ENCODE data around the gene BHLHE41. TPM values are rescaled to one million over a fixed set of nuclear protein-coding genes. Genes with fewer than 3 reads are reported as not detected.

BHLHE41 gene
- total RNA-seq, 1 experiment from 2014 or later, result 81.0 TPM

DNA sequence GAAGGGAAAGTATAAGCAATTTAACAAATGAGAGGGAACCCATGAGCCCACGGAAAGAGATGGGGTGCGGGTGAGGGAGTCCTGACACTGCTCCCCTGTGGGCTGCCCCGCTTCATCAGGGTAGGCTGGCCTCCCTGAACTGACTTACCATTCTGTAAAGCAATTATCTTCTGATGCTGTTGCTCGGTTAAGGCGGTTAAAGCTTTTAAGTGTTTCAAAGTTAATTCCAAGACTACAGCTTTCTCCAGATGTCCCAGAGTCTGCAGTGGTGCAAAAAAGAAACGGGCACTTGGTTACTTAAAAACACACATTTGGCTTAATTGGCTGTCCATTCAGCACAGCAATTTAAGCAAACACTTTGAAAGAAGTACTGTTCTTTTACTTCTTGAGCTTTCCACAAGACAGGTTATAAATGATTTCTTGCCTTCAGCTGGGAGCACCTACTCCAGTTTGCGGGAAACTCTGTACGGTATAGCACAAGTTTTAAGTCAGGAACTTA lies 1.3 kb downstream of the BHLHE41 start:
- Histone ChIP-seq H3K9me3 (ENCODE audit: low read length) (no peaks in the 10 kb centered on the region), H3K4me3 (ENCODE audit: low read length) (peak overlapping the region; percentile 77), H3F3A (ENCODE audit: low read length, unreplicated experiment) (peaks cover 9% of the 10 kb centered on the region), H3K9me2 (replicated peaks; ENCODE audit: low read length) (no peaks in the 10 kb centered on the region), H3K79me2 (ENCODE audit: low read length) (peaks cover 77% of the 10 kb centered on the region), H4K20me1 (ENCODE audit: low read length) (no peaks in the 10 kb centered on the region), H2AFZ (ENCODE audit: low read length) (peak overlapping the region; percentile 43), H3K9ac (ENCODE audit: low read length) (peak overlapping the region; percentile 90), H3K27ac (ENCODE audit: low read length) (peak overlapping the region; percentile 89), H3K4me2 (ENCODE audit: low read length) (peak overlapping the region; percentile 82), H3K4me1 (ENCODE audit: insufficient read depth, low read length) (peaks cover 47% of the 10 kb centered on the region), H3K27me3 (ENCODE audit: low read length) (no peaks in the 10 kb centered on the region), H3K36me3 (ENCODE audit: low read depth, low read length) (peaks cover 29% of the 10 kb centered on the region)
- intact Hi-C loops (cut with micrococcal nuclease), result loop anchor here (1.0 to 5.0 kb wide), 2 partner anchors 294 to 578 kb away; no protein-coding TSS in a partner anchor
- BruUV-seq (replicated peaks), result TSS peak; percentile 8
- TF ChIP-seq EZH2phosphoT487 (IDR thresholded peaks at IDR 0.05; ENCODE audit: borderline replicate concordance, low read length), result no peak
- TF ChIP-seq, protein P1, sequence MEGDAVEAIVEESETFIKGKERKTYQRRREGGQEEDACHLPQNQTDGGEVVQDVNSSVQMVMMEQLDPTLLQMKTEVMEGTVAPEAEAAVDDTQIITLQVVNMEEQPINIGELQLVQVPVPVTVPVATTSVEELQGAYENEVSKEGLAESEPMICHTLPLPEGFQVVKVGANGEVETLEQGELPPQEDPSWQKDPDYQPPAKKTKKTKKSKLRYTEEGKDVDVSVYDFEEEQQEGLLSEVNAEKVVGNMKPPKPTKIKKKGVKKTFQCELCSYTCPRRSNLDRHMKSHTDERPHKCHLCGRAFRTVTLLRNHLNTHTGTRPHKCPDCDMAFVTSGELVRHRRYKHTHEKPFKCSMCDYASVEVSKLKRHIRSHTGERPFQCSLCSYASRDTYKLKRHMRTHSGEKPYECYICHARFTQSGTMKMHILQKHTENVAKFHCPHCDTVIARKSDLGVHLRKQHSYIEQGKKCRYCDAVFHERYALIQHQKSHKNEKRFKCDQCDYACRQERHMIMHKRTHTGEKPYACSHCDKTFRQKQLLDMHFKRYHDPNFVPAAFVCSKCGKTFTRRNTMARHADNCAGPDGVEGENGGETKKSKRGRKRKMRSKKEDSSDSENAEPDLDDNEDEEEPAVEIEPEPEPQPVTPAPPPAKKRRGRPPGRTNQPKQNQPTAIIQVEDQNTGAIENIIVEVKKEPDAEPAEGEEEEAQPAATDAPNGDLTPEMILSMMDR (conservative IDR thresholded peaks at IDR 0.05; ENCODE audit: low read depth, low read length), result peak; percentile 7; the same call in 1 of the 2 replicates
- ChIA-PET CTCF (interaction anchor here (0.8 to 1.5 kb wide), 5 partner anchors 30 to 175 kb away, joined by 3 to 6 read pairs (median 5); no protein-coding TSS in a partner anchor), POLR2A (ENCODE audit: unreplicated experiment) (interaction anchor here (0.6 to 2.4 kb wide), 3 partner anchors 23 to 151 kb away, joined by 11 to 17 read pairs (median 16); no protein-coding TSS in a partner anchor)
- DNase-seq (peak; percentile 44), ATAC-seq (no peak)

DNA sequence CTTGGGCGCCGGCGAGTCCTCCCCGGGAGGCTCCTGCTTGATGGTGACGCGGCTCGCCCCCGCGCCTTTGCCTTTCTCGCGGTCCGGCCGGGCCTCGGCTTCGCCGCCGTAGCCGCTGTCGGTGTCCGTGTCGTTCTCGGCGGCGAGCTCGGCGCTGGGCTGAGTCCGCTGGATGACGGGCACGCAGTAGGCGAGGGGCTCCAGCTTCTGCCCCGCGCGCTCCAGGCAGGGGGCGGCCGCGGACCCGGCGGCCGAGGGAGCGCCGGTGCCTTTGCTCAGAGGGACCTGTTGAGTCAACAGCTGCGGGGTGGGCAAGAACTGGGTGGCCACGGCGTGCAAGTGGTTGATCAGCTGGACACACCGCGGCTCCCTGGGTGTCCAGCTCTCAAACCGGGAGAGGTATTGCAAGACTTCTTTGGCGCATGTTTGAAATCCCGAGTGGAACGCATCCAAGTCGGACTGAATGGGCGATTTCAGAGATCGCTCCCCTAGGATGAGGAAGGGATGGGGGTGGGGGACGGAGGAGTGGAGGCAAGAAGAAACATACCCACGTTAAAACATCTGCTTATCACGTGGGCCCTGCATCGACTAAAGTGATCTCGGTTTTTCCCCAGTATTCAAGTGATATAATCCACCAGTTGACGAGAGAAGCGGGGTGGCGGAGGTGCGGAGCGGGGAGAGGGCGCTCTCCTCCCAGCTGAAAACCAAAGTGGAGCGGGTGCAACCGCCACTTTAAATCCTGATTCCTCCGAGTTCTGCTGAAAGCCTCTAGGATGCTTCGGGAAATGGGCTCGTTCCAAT lies 2.0 kb downstream of the BHLHE41 start:
- no TSS peak for BruUV-seq (replicated peaks)
- POLR2A ChIA-PET (ENCODE audit: unreplicated experiment), result interaction anchor here (0.6 to 0.7 kb wide), 2 partner anchors 24 to 151 kb away, joined by 11 to 16 read pairs; no protein-coding TSS in a partner anchor
- H3K27ac ChIP-seq (ENCODE audit: low read length), result peak overlapping the region; percentile 89
- H3K4me2 ChIP-seq (ENCODE audit: low read length), result peak overlapping the region; percentile 82
- H3K4me1 ChIP-seq (ENCODE audit: insufficient read depth, low read length), result peaks cover 47% of the 10 kb centered on the region
- no peaks in the 10 kb centered on the region for H3K9me3 ChIP-seq (ENCODE audit: low read length)
- no peaks in the 10 kb centered on the region for H4K20me1 ChIP-seq (ENCODE audit: low read length)
- H2AFZ ChIP-seq (ENCODE audit: low read length), result peak overlapping the region; percentile 43
- TF ChIP-seq, protein P1 (conservative IDR thresholded peaks at IDR 0.05; ENCODE audit: low read depth, low read length), result peak; percentile 82
- TF ChIP-seq EZH2phosphoT487 (IDR thresholded peaks at IDR 0.05; ENCODE audit: borderline replicate concordance, low read length), result no peak
- TF ChIP-seq EZH2 (IDR thresholded peaks at IDR 0.05; ENCODE audit: low read length, unreplicated experiment), result no peak
- intact Hi-C loops (cut with micrococcal nuclease), result loop anchor here (1.0 to 5.0 kb wide), 2 partner anchors 294 to 578 kb away; no protein-coding TSS in a partner anchor
- DNase-seq (peak; percentile 74), ATAC-seq (no peak; the same call in 1 of the 2 replicates)
- H3K79me2 ChIP-seq (ENCODE audit: low read length), result peaks cover 72% of the 10 kb centered on the region
- CTCF ChIA-PET, result interaction anchor here (0.6 to 1.5 kb wide), 7 partner anchors 26 to 579 kb away, joined by 3 to 6 read pairs (median 4); no protein-coding TSS in a partner anchor
- H3K9ac ChIP-seq (ENCODE audit: low read length), result peak overlapping the region; percentile 90
- peaks cover 9% of the 10 kb centered on the region for H3F3A ChIP-seq (ENCODE audit: low read length, unreplicated experiment)
- no peaks in the 10 kb centered on the region for H3K9me2 ChIP-seq (replicated peaks; ENCODE audit: low read length)
- peaks cover 29% of the 10 kb centered on the region for H3K36me3 ChIP-seq (ENCODE audit: low read depth, low read length)
- no peaks in the 10 kb centered on the region for H3K27me3 ChIP-seq (ENCODE audit: low read length)
- peak overlapping the region; percentile 77 for H3K4me3 ChIP-seq (ENCODE audit: low read length)

Data from PC-3 (cell line).